GM12872 (cell line): ENCODE results near the gene MVP.

Experiments used
- TF ChIP-seq, protein P1 (sequence below): IDR thresholded peaks from 3 replicates; pipeline ENCODE4 v1.5.1; 2011; ENCODE audit warnings: low read depth, mild to moderate bottlenecking, low read length, moderate library complexity; ENCODE audit not compliant: insufficient read depth

MVP gene

DNA sequence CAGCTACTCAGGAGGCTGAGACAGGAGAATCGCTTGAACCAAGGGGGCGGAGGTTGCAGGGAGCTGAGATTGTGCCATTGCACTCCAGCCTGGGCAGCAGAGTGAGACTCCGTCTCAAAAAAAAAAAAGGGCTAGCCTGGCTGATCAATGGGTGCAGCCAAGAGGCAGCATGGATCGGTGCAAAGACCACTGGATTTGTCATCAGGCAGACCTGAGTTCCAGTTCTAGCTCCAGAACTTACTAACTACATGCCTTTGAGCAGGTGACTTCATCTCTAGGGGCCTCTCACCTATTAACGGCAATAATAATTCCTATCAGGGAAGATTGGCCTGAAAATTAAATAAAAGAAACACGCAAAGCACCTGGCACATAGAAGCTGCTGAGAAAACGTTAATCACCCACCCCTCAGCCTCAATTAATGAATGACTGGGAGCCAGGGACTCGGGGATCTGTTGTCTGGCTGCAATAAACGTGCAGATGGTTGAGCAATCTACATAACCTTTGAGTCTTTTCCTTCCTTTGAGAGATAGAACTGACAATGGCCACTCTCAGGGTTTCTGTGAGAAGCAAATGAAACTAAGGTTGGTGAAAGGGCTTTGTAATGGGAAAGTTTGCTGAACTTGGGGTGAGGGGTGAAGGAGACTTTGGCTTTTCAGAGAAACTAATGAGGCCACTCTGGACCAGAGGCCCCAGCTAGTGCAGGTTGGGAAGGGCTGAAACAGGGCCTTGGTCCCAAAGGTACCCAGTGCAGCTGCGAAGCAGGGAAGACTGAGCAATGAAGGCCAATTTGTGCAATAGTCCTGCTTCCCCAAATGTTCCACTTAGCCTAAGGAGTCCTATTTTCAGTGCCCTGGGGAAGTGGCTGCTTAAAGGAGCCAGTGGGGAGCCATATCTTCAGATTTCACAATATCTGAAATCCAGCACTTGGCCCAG lies 71.5 kb downstream of the MVP start:
- TF ChIP-seq, protein P1, sequence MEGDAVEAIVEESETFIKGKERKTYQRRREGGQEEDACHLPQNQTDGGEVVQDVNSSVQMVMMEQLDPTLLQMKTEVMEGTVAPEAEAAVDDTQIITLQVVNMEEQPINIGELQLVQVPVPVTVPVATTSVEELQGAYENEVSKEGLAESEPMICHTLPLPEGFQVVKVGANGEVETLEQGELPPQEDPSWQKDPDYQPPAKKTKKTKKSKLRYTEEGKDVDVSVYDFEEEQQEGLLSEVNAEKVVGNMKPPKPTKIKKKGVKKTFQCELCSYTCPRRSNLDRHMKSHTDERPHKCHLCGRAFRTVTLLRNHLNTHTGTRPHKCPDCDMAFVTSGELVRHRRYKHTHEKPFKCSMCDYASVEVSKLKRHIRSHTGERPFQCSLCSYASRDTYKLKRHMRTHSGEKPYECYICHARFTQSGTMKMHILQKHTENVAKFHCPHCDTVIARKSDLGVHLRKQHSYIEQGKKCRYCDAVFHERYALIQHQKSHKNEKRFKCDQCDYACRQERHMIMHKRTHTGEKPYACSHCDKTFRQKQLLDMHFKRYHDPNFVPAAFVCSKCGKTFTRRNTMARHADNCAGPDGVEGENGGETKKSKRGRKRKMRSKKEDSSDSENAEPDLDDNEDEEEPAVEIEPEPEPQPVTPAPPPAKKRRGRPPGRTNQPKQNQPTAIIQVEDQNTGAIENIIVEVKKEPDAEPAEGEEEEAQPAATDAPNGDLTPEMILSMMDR = no peak

- TF ChIP-seq, protein P1 = no peak
Observed at GRCh38 chr16:29892458-29892813, 72.2 kb downstream of the MVP start.

DNA sequence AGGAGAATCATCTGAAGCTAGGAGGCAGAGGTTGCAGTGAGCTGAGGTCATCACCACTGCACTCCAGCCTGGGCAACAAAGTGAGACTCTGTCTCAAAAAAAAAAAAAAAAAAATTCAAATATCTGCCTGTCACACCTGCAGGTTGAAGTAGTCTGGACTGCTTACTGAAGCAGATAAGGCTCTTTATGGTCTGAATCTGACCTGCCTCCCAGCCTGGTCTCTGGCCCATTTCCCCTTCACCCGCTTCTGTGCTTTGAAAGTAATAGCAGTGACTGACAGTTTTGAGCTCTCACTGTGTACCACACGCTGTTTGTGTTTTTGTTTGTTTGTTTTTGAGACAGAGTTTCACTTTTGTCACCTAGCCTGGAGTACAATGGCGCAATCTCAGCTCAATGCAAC lies 73.3 kb downstream of the MVP start:
- TF ChIP-seq, protein P1 = no peak

GRCh38 chr16:29894352-29894751 lies 74.1 kb downstream of the MVP start:
- TF ChIP-seq, protein P1 = no peak

- TF ChIP-seq, protein P1 = no peak
Observed at GRCh38 chr16:29896841-29897240, 76.6 kb downstream of the MVP start.

DNA sequence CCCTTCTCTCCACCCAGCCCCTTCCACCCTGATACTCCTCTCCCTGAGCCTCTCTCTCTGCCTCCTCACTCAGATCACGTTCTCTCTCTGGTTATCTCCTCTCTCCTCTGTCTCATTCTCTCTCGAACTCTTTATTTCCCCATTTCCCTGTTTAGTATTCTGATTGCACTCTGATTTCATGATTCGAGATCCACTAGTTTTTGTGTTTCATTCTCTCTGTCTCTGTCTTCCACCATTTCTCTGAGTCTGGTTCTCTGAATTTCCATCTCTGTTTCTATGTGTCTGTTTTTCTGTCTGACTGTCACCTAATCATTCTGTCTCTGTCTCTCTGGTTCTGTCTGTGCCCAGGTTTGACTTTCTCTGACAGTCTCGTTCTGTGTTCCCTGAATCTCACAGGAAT lies 77.1 kb downstream of the MVP start:
- TF ChIP-seq, protein P1 = no peak
